WTC11 (cell line): ENCODE data around the gene ENC1.

Source experiments
- TCF7 ChIP-seq: sonication (generic); formaldehyde crosslinking; IDR thresholded peaks from 2 replicates; pipeline ENCODE4 v1.8.0; 2022; ENCODE audit warnings: mild to moderate bottlenecking, low read depth, missing genetic modification reagents, moderate library complexity
- TEAD4 ChIP-seq: sonication (generic); formaldehyde crosslinking; IDR thresholded peaks from 2 replicates; pipeline ENCODE4 v1.8.0; 2022; ENCODE audit warnings: mild to moderate bottlenecking, missing genetic modification reagents
- TF ChIP-seq, protein P1 (sequence below): fragments of 250-450 bp; sonication (Bioruptor Pico); IDR thresholded peaks from 2 replicates; pipeline ENCODE4 v1.9.0; 2021; ENCODE audit warnings: moderate library complexity, mild to moderate bottlenecking, inconsistent platforms, borderline replicate concordance
- TF ChIP-seq, protein P2 (sequence below): fragments of 200-600 bp; IDR thresholded peaks from 2 replicates; pipeline ENCODE4 v1.8.0; 2022; ENCODE audit warnings: antibody characterized with exemption
- TF ChIP-seq, protein P3 (sequence below): sonication (generic); formaldehyde crosslinking; conservative IDR thresholded peaks from 2 replicates; pipeline ENCODE4 v1.8.1; 2022; ENCODE audit warnings: mild to moderate bottlenecking, missing genetic modification reagents

DNA sequence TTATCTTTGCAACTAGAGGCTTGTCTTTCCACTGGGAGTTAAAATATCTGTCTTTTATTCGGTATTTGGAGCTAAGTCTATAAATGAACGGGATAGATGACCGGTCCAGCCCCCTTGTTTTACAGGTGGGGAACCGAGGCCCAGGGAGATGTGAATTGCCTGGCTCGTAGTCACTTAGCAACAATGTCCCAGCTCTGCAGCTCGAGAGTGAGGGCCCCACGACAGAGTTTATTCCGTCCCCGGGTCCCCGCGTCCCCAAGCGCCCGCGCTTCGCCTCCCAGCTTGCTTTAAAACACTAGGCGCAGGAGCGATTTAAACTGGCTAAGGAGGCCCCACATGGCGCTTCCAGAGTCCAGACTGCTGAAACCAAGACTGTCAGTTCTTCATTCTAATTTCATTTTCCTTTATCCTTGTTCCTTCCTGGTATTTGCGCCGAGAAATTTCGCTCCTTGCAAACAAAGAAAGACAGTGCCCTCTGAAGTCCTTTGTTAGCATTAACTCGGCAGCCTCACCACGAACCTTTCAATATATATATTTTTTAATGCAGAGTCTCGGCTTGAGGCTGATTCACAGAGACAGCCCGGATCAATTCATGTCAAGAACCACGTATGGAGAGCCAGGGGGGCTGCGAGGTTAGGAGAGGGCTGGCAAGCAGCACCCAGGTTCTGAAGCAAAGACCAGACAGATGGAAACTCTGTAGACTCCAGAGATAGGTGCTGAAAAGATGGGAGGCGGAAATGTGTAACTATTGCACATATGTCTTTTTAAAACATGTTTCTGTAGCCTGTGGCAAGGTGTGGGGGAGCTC, 1.4 kb upstream of the ENC1 start:
- TF ChIP-seq, protein P1, sequence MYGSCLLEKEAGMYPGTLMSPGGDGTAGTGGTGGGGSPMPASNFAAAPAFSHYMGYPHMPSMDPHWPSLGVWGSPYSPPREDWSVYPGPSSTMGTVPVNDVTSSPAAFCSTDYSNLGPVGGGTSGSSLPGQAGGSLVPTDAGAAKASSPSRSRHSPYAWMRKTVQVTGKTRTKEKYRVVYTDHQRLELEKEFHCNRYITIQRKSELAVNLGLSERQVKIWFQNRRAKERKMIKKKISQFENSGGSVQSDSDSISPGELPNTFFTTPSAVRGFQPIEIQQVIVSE, result no peak
- TF ChIP-seq TEAD4 (CRISPR knock-in tag) (no peak), TCF7 (CRISPR knock-in tag) (no peak)
- TF ChIP-seq, protein P2, sequence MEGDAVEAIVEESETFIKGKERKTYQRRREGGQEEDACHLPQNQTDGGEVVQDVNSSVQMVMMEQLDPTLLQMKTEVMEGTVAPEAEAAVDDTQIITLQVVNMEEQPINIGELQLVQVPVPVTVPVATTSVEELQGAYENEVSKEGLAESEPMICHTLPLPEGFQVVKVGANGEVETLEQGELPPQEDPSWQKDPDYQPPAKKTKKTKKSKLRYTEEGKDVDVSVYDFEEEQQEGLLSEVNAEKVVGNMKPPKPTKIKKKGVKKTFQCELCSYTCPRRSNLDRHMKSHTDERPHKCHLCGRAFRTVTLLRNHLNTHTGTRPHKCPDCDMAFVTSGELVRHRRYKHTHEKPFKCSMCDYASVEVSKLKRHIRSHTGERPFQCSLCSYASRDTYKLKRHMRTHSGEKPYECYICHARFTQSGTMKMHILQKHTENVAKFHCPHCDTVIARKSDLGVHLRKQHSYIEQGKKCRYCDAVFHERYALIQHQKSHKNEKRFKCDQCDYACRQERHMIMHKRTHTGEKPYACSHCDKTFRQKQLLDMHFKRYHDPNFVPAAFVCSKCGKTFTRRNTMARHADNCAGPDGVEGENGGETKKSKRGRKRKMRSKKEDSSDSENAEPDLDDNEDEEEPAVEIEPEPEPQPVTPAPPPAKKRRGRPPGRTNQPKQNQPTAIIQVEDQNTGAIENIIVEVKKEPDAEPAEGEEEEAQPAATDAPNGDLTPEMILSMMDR, result no peak
- TF ChIP-seq, protein P3, sequence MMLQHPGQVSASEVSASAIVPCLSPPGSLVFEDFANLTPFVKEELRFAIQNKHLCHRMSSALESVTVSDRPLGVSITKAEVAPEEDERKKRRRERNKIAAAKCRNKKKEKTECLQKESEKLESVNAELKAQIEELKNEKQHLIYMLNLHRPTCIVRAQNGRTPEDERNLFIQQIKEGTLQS, result no peak
